ENCODE measurements around the gene SEMA3B.
A peak's percentile ranks its signal among the peaks of the same experiment; 100 is the strongest.
"Not testable (repeated sequence)": the region's sequence is repeated elsewhere in the genome, so short reads cannot be mapped to it uniquely, and the experiment has no call there.

Gene SEMA3B

GRCh38 chr3:50293079-50293801 lies 24.3 kb downstream of the SEMA3B start:
- DNase-seq (ENCODE audit: low read depth in 2 of 2) = no peak

- DNase-seq (ENCODE audit: low read depth in 2 of 2) = no peak
Measured at GRCh38 chr3:50294089-50294488, 25.1 kb downstream of the SEMA3B start.

DNA sequence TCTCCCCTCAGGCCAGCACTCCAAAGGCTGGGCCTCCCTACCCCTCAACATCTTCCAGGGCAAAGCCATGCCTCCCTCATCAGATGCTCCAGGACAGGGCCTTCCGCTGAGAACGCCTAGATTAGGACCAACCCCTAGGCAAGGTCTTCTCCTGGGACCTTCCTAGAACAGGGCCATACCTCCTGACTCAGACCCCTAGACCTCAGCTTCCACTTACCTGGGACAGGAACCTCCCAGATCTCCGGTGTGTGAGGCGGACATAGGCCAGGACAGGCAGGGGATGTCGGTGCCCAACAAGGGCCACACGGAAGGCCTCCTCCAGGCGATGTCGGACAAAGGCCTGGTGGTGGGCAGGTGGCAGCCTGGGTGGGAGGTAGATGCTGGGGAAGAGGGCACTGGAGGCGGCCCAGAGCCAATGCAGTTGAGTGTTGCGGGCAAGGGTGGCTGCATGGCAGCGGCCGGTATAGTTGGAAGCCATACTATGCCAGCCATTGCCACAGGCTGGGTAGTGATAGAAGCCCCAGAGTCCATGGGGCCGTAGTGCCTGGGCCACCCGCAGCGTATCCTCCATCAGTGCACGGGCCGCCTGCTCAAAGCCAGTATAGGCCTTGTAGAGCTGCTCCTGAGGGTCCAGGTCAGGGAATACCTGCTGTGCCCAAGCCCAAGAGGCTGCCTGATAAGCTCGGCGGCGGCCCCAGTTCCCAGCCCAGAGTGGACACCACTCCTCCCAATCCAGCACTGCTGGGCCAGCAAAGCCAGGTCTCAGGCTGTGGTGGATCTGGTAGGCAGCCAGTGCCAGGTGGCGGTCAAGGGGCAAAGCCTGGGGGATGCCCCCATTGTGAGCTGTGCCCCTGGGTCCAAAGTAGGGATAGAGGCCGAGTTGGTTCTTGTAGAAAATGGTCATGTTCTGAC lies 25.8 kb downstream of the SEMA3B start:
- no peak for DNase-seq (ENCODE audit: low read depth in 2 of 2)

- DNase-seq (ENCODE audit: low read depth in 2 of 2) = no peak
Measured at GRCh38 chr3:50295553-50296431, 26.8 kb downstream of the SEMA3B start.

DNA sequence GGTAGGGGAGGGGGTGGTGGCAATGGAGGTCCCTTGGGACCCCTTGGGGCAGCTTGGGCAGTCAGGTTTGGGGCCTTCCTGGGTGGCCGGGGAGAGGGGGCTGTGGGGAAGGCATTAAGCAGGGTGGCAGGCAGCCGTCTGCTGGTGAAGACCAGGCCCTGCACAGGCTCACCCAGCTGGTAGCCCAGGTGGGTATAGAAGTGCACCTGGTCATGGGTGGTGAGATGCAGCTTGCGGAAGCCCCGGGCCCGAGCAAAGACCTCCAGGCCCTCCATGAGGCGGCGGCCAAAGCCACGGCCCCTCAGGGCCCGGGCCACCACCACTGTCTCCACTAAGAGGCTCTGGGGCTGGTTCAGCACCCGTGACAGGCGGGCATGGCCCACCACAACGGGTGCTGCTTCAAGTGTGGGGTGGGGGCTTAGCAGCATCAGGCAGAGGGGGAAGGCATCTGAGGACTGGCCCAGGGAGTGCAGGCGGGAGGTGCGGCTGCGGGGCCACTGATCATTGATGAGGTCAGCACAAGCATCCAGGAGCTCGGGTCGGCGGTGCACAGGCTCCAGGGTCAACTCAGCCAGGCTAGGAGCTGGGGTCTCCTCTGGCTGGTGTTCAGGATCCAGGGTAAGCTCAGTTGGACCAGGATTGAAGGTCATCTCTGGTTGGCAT lies 27.9 kb downstream of the SEMA3B start:
- DNase-seq (ENCODE audit: low read depth in 2 of 2) = no peak

DNA sequence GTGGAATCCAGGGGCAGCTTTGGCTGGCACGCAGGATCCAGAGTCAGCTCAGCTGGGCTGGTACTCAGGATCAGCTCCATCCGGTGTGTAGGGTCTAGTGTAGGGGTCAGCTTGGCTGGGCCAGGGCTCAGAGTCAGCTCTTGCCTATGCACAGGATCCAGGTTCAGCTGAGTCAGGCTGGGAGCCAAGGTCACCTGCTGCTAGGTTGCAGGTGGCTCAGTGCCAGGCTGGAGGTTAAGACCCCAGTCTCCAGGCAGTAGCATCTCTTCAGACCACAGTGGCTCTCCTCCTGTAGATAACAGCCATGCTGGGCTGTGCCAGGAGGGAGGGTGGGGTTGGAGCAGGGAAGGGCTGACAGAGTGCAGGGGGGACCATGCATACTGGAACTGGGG lies 28.4 kb downstream of the SEMA3B start:
- DNase-seq (ENCODE audit: low read depth in 2 of 2) = no peak

- no peak for DNase-seq (ENCODE audit: low read depth in 2 of 2)
Measured at GRCh38 chr3:50297896-50298725, 29.2 kb downstream of the SEMA3B start.

GRCh38 chr3:50298836-50299637 lies 30.1 kb downstream of the SEMA3B start, which contains the start of the genes HYAL3 and NAA80:
Gene HYAL3, minus strand, starts transcription at chr3:50299405. Its CDS starts 3,803 bp downstream, at chr3:50295602.
Gene NAA80, minus strand, starts transcription at chr3:50299405. Its CDS starts 1,942 bp downstream, at chr3:50297463.
- peak; percentile 97 to 98 for DNase-seq (ENCODE audit: low read depth in 2 of 2)

- no peak for DNase-seq (ENCODE audit: low read depth in 2 of 2)
Measured at GRCh38 chr3:50299638-50299928, 30.6 kb downstream of the SEMA3B start.

DNA sequence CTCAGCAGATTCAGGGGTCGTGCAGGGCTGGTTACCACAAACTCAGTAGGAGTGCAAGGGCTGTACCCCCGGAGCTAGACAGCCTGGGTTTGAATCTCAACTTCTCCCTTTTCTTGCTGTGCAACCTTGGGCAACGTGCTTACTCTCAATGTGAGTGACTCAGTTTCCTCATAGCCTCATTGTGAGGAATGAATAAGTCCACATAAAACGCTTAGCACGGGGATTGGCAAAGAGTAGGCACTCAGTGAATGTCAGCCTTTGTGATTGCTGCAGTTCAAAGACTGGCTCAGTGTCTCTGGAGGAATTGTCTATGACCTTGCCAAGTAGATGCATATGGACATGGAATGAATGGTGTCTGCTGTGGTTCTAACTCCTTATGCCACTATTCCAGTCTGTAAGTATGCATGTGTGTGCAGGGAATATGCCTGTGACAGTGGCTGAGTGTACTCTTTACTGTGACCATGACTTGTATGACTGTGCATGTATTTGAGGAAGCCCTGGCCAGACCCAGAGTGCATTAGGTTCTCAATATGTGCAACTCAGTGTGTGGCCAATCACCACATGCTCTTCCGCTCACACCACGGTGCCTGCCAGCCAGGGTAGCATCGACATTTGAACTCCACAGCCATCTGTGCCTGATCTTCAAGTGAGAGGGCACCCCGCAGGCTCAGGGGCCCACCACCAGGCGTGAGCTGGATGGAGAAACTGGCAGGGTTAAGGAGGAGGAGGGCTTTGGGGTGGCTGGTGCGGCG lies 31.2 kb downstream of the SEMA3B start:
- DNase-seq (ENCODE audit: low read depth in 2 of 2) = no peak

- DNase-seq (ENCODE audit: low read depth in 2 of 2) = no peak
Measured at GRCh38 chr3:50300681-50301254, 31.8 kb downstream of the SEMA3B start.

- no peak for DNase-seq (ENCODE audit: low read depth in 2 of 2)
Measured at GRCh38 chr3:50302095-50303012, 33.4 kb downstream of the SEMA3B start.

DNA sequence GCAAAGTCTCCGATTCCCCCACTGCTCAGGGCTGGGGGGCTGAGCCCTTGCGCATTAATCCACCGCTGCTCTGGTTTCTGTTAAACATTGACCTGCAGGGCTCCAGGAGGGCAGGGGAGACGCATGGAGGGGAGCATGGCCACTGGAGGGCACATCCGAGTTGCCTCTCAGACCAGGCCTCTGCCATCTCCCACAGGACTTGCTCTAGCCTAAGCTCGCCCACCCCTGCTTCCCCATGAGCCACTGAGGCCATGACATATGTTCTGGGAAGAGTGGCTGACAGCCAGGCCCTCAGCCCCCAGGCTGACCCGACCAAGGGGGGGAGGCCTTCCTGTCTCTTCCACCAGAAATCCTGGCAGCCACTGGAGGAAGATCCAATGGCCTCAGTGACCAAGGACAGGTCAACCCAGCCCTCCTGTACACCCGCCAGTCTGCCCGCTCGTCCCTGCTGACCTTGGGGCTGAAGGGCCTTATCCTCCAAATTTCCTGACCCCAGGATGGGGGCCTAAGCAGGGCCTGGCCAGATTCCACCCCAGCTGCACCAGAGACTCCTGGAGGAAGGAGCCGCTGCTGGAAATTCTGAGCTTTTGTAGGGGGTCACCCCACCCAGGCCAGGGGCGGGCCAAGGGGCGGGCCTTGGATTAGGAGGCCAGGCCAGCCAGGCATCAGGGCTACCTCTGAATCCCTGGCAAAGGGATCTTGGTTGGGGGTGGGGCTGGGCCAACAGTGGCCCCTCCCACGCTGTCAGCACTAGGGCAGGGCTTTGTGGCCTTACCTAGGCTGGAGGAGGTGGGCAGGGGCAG lies 34.3 kb downstream of the SEMA3B start, which contains the start of gene HYAL1:
TSS of gene HYAL1 (minus strand) at position 562 of the 803 bp plus-strand sequence. CDS start 618 bp downstream, outside the sequence.
- DNase-seq (ENCODE audit: low read depth in 2 of 2) = no peak

DNA sequence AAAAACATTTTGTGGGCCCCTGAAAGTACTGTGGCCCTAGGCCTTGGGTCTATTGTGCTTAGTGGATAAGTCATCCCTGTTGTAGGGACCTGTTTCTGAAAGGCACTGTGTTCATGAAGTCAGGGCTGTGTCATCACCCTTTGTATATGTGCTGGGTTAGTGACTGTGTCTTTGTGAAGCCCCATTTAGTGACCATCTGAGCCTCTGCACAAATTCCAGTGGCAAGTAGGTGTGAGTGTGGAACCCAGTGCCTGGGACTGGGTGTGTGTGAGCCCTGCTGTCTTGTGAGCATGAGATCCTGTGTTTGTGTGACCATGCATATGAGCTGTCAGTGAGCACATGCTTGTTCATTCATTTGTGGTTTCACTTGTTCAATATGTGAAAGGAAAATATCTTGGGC lies 35.7 kb downstream of the SEMA3B start:
- DNase-seq (ENCODE audit: low read depth in 2 of 2) = no peak

DNA sequence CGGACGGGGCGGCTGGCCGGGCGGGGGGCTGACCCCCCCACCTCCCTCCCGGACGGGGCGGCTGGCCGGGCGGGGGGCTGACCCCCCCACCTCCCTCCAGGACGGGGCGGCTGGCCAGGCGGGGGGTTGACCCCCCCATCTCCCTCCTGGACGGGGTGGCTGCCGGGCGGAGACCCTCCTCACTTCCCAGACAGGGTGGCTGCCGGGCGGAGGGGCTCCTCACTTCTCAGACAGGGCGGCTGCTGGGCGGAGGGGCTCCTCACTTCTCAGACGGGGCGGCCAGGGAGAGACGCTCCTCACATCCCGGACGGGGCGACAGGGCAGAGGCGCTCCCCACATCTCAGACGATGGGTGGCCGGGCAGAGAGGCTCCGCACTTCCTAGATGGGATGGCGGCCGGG lies 43.1 kb downstream of the SEMA3B start:
- DNase-seq (ENCODE audit: low read depth in 2 of 2) = not testable (repeated sequence)

DNA sequence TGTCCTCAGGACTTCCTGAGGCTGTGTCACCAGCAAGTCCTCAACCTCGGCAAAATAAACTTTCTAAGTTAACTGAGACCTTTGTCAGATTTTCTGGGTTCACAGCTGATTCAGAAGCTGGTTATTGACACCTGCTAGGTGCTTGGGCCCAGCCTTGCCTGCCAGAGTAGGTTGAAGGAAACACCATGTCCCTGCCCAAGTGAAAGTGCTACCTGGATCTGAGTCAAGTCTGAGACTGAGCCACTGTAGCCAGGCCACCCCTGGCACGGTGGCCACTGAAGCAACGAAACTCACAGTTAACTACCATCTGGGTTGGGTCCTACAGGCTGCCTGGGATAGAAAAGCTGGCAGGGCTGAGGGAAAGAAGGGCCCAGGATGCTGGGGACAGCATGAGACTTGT lies 45.4 kb downstream of the SEMA3B start:
- no peak for DNase-seq (ENCODE audit: low read depth in 2 of 2)

DNA sequence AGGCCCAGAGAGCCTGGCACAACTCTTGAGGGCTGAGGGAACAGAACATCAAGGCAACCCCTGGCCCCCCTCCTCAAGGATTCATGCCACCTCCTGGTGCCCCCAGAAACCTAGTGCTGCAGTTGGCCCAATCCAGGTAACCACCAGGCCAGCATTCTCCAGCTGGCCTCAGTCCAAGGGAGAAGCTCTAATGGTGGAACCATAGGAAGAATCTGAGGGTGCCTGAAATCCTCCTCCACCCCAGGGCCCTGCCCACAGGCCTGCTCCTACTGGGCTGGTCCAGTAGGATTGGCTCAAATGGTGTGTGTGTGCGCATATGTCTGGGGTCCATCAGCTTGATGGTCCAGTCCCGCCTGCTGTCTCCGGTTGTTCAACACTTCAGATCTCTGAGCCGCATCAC lies 45.9 kb downstream of the SEMA3B start:
- no peak for DNase-seq (ENCODE audit: low read depth in 2 of 2)

Measured in stimulated activated CD8-positive, alpha-beta memory T cell treated with anti-CD3 and anti-CD28 coated beads, Interleukin-2, amount 100 ng/mL, for 1 hour (primary cell).